Measurements from ENCODE around the gene SLC39A11.
A peak's percentile ranks its signal among the peaks of the same experiment; 100 is the strongest.

SLC39A11 gene

GRCh38 chr17:73039282-73039681 lies 53.2 kb downstream of the SLC39A11 start:
- DNase-seq: no peak

GRCh38 chr17:73031472-73031871 lies 61.0 kb downstream of the SLC39A11 start:
- no peak for DNase-seq

GRCh38 chr17:73030995-73031394 lies 61.5 kb downstream of the SLC39A11 start:
- DNase-seq: peak; percentile 60

- DNase-seq: peak; percentile 81
These were observed 62.0 kb downstream of the SLC39A11 start for GRCh38 chr17:73030501-73030921.

- DNase-seq: no peak
These were observed 62.5 kb downstream of the SLC39A11 start for GRCh38 chr17:73029991-73030390.

- no peak for DNase-seq
These were observed 63.5 kb downstream of the SLC39A11 start for GRCh38 chr17:73029021-73029420.

GRCh38 chr17:73028299-73028755 lies 64.2 kb downstream of the SLC39A11 start:
- peak; percentile 68 for DNase-seq

GRCh38 chr17:73027130-73027741 lies 65.3 kb downstream of the SLC39A11 start:
- DNase-seq: no peak

GRCh38 chr17:73025041-73025560 lies 67.4 kb downstream of the SLC39A11 start:
- no peak for DNase-seq

- DNase-seq: no peak
These were observed 68.7 kb downstream of the SLC39A11 start for GRCh38 chr17:73023759-73024158.

GRCh38 chr17:73022694-73023093 lies 69.8 kb downstream of the SLC39A11 start:
- no peak for DNase-seq

- DNase-seq: no peak
These were observed 70.7 kb downstream of the SLC39A11 start for GRCh38 chr17:73021771-73022170.

- DNase-seq: no peak
These were observed 72.4 kb downstream of the SLC39A11 start for GRCh38 chr17:73020110-73020509.

GRCh38 chr17:73018599-73018998 lies 73.9 kb downstream of the SLC39A11 start:
- no peak for DNase-seq

GRCh38 chr17:73017658-73018057 lies 74.8 kb downstream of the SLC39A11 start:
- no peak for DNase-seq

- DNase-seq: no peak
These were observed 76.7 kb downstream of the SLC39A11 start for GRCh38 chr17:73015722-73016276.

GRCh38 chr17:73013816-73014663 lies 78.4 kb downstream of the SLC39A11 start:
- DNase-seq: no peak

- no peak for DNase-seq
These were observed 79.2 kb downstream of the SLC39A11 start for GRCh38 chr17:73013301-73013700.

GRCh38 chr17:73011016-73011486 lies 81.4 kb downstream of the SLC39A11 start:
- no peak for DNase-seq

GRCh38 chr17:73010414-73010813 lies 82.1 kb downstream of the SLC39A11 start:
- no peak for DNase-seq

- no peak for DNase-seq
These were observed 85.1 kb downstream of the SLC39A11 start for GRCh38 chr17:73007407-73007806.

GRCh38 chr17:73005360-73005759 lies 87.1 kb downstream of the SLC39A11 start:
- no peak for DNase-seq

- DNase-seq: no peak
These were observed 89.0 kb downstream of the SLC39A11 start for GRCh38 chr17:73003487-73003886.

GRCh38 chr17:73000832-73001231 lies 91.7 kb downstream of the SLC39A11 start:
- no peak for DNase-seq

Data from NCI-H446 treated with DMSO at 0.1 percent for 48 hours (cell line).